ENCODE data around the gene ZNF625.

DNA sequence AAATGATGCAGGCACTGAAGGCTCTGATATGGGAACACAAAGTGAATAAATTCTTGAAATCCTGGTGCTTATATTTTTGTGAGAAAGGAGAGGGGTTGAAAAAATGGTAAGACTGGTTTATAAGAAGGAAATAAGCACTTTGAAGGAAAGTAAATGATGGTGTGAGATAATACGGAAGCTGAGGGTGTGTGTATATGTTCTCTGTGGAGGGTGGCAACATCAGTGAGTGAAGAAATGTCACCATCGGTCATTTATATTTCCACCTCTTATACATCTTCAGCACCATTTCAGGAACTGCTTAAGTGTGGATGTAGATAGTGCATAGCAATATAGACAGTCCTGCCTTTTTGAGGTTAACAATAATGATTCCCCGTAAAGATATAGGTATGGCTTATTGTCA is 23.8 kb upstream of the ZNF625 start:
- TF ChIP-seq, protein P1, sequence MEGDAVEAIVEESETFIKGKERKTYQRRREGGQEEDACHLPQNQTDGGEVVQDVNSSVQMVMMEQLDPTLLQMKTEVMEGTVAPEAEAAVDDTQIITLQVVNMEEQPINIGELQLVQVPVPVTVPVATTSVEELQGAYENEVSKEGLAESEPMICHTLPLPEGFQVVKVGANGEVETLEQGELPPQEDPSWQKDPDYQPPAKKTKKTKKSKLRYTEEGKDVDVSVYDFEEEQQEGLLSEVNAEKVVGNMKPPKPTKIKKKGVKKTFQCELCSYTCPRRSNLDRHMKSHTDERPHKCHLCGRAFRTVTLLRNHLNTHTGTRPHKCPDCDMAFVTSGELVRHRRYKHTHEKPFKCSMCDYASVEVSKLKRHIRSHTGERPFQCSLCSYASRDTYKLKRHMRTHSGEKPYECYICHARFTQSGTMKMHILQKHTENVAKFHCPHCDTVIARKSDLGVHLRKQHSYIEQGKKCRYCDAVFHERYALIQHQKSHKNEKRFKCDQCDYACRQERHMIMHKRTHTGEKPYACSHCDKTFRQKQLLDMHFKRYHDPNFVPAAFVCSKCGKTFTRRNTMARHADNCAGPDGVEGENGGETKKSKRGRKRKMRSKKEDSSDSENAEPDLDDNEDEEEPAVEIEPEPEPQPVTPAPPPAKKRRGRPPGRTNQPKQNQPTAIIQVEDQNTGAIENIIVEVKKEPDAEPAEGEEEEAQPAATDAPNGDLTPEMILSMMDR (IDR thresholded peaks at IDR 0.05; ENCODE audit: low read depth, low read length, missing input control): no peak
- TF ChIP-seq JUND (IDR thresholded peaks at IDR 0.05) (no peak), RXRA (IDR thresholded peaks at IDR 0.05) (no peak), SP1 (IDR thresholded peaks at IDR 0.05) (no peak), FOXA1 (IDR thresholded peaks at IDR 0.05) (no peak), YY1 (IDR thresholded peaks at IDR 0.05) (no peak), RAD21 (IDR thresholded peaks at IDR 0.05) (no peak), TAF1 (conservative IDR thresholded peaks at IDR 0.05) (no peak), HNF4G (IDR thresholded peaks at IDR 0.05) (no peak), HNF4A (conservative IDR thresholded peaks at IDR 0.05) (no peak)
- TF ChIP-seq, protein P2, sequence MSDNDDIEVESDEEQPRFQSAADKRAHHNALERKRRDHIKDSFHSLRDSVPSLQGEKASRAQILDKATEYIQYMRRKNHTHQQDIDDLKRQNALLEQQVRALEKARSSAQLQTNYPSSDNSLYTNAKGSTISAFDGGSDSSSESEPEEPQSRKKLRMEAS (IDR thresholded peaks at IDR 0.05): no peak
- TF ChIP-seq, protein P3, sequence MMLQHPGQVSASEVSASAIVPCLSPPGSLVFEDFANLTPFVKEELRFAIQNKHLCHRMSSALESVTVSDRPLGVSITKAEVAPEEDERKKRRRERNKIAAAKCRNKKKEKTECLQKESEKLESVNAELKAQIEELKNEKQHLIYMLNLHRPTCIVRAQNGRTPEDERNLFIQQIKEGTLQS (IDR thresholded peaks at IDR 0.05): no peak
- TF ChIP-seq, protein P4, sequence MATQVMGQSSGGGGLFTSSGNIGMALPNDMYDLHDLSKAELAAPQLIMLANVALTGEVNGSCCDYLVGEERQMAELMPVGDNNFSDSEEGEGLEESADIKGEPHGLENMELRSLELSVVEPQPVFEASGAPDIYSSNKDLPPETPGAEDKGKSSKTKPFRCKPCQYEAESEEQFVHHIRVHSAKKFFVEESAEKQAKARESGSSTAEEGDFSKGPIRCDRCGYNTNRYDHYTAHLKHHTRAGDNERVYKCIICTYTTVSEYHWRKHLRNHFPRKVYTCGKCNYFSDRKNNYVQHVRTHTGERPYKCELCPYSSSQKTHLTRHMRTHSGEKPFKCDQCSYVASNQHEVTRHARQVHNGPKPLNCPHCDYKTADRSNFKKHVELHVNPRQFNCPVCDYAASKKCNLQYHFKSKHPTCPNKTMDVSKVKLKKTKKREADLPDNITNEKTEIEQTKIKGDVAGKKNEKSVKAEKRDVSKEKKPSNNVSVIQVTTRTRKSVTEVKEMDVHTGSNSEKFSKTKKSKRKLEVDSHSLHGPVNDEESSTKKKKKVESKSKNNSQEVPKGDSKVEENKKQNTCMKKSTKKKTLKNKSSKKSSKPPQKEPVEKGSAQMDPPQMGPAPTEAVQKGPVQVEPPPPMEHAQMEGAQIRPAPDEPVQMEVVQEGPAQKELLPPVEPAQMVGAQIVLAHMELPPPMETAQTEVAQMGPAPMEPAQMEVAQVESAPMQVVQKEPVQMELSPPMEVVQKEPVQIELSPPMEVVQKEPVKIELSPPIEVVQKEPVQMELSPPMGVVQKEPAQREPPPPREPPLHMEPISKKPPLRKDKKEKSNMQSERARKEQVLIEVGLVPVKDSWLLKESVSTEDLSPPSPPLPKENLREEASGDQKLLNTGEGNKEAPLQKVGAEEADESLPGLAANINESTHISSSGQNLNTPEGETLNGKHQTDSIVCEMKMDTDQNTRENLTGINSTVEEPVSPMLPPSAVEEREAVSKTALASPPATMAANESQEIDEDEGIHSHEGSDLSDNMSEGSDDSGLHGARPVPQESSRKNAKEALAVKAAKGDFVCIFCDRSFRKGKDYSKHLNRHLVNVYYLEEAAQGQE (IDR thresholded peaks at IDR 0.05): no peak
- TF ChIP-seq, protein P5, sequence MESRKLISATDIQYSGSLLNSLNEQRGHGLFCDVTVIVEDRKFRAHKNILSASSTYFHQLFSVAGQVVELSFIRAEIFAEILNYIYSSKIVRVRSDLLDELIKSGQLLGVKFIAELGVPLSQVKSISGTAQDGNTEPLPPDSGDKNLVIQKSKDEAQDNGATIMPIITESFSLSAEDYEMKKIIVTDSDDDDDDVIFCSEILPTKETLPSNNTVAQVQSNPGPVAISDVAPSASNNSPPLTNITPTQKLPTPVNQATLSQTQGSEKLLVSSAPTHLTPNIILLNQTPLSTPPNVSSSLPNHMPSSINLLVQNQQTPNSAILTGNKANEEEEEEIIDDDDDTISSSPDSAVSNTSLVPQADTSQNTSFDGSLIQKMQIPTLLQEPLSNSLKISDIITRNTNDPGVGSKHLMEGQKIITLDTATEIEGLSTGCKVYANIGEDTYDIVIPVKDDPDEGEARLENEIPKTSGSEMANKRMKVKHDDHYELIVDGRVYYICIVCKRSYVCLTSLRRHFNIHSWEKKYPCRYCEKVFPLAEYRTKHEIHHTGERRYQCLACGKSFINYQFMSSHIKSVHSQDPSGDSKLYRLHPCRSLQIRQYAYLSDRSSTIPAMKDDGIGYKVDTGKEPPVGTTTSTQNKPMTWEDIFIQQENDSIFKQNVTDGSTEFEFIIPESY (IDR thresholded peaks at IDR 0.05): no peak
